HK-2 (cell line): ENCODE data around the gene MAPK8.
A peak's percentile ranks its signal among the peaks of the same experiment; 100 is the strongest.
"Not testable (repeated sequence)": the region's sequence is repeated elsewhere in the genome, so short reads cannot be mapped to it uniquely, and the experiment has no call there.

ENCODE experiments used
- DNase-seq: peaks from one replicate; pipeline ENCODE4 v3.0.0-alpha.2; 2018; ENCODE audit not compliant: unreplicated experiment

MAPK8 gene

GRCh38 chr10:48336978-48337599, 30.6 kb downstream of the MAPK8 start:
- no peak for DNase-seq

GRCh38 chr10:48340734-48341133, 34.3 kb downstream of the MAPK8 start:
- no peak for DNase-seq

DNA sequence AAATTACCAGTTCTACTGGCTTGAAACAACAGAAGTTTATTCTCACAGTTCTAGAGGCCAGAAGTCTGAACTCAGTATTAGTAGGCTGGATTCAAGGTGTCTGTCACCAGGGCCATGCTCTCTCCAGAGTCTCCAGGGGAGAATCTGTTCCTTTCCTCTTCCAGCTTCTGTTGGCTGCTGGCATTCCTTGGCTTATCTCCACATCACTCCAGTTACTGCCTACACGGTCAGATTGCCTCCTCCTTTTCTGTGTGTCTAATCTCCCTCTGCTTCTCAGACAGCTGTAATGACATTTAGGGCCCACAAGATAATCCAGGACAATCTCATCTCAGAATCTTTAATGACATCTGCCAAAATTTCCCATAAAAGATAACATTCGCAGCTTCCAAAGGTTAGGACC, 36.6 kb downstream of the MAPK8 start:
- no peak for DNase-seq

DNA sequence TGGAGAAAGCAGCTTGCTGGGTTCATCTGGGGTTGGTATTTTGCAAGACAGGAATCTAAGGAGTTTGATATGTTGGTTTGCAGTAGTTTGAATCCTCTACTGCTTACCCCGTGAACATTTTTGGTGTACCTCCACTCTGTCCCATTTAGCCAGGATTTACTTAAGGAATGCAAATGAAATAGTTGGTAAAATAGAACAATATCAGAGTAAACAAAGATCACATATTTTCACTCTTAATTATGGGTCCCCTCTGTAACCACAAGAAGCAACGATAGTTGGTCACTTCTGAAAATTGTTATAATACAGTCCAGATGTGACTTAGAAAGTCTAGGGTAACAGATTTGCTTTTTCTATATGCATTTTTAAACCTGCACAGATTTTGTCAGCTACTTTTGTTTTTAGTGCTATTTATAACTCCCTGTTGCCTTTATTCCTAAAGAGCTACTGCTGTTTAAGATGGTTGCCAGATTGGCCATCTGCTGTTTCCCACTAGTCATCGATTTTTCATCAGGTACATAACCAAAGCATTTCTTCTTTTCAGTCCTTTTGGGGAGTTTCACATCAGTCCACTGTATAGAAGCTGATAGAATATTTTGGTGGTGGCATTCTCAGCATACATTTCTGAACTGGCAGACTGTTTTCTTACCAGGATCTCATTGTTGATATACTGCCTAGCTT, 37.6 kb downstream of the MAPK8 start:
- no peak for DNase-seq

GRCh38 chr10:48346248-48346647, 39.8 kb downstream of the MAPK8 start:
- not testable (repeated sequence) for DNase-seq

DNA sequence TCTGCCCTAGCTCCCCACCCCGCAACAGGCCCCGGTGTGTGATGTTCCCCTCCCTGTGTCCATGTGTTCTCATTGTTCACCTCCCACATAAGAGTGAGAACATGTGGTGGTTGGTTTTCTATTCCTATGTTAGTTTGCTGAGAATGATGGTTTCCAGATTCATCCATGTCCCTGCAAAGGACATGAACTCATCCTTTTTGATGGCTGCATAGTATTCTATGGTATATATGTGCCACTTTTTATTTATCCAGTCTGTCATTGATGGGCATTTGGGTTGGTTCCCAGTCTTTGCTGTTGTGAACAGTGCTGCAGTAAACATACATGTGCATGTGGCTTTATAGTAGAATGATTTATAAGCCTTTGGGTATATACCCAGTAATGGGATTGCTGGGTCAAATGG, 41.1 kb downstream of the MAPK8 start:
- not testable (repeated sequence) for DNase-seq

DNA sequence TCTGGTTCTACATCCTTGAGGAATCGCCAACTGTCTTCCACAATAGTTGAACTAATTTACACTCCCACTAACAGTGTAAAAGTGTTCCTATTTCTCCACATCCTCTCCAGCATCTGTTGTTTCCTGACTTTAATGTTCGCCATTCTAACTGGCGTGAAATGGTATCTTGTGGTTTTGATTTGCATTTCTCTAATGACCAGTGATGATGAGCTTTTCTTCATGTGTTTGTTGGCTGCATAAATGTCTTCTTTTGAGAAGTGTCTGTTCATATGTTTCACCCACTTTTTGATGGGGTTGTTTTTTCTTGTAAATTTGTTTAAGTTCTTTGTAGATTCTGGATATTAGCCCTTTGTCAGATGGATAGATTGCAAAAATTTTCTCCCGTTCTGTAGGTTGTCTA, 41.5 kb downstream of the MAPK8 start:
- DNase-seq = not testable (repeated sequence)

GRCh38 chr10:48353246-48353645, 46.8 kb downstream of the MAPK8 start:
- no peak for DNase-seq

DNA sequence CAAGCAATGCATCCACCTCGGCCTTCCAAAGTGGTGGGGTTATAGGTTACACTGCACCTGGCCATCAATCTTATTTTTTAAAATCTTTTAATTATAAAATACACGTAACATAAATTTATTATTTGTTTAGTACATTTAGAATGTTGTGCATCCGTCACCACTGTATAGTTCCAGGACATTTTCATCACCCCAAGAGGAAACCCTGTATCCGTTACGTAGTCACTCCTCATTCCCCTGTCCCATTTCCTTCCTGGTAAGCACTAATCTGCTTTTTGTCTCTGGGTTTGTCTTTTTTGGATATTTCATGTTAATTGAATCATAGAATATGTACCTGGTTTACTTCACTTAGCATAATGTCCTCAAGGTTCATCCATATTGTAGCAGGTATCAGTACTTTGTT, 51.2 kb downstream of the MAPK8 start:
- DNase-seq = no peak

DNA sequence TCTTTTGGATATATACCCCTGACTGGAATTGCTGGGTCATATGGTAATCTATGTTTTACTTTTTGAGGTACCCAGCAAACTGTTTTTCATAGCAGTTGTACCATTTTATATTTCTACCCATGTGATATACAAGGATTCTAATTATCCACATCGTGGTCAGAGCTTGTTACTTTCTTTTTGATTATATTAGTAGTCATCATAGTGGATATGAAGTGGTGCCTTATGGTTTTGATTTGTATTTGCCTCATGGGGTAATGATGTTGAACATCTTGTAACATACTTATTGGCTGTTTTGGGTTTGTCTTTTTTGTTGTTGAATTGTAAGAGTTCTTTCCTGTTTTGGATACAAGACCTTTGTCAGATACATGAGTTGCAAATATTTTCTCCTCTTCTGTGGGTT, 51.7 kb downstream of the MAPK8 start:
- DNase-seq = no peak

- no peak for DNase-seq
Observed at GRCh38 chr10:48358838-48359237, 52.4 kb downstream of the MAPK8 start.

DNA sequence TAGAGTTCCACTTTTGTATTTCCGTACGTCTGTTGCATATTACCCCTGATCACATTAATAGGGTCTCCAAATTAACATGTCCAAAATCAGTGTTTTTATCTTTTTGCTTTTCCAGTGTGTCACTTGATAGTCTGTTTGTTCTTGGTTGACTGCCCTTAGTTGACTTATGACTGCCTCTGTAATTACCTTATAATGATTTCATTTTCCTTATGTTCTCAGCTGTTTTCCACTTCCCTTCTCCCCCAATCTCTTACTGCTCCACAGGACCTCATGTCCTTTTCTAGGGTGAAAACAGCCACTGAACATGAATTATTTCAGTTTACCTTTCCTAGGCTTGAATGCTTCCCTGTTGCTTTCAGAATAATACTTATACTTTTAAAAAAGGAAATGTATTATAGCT, 54.7 kb downstream of the MAPK8 start:
- DNase-seq = no peak

DNA sequence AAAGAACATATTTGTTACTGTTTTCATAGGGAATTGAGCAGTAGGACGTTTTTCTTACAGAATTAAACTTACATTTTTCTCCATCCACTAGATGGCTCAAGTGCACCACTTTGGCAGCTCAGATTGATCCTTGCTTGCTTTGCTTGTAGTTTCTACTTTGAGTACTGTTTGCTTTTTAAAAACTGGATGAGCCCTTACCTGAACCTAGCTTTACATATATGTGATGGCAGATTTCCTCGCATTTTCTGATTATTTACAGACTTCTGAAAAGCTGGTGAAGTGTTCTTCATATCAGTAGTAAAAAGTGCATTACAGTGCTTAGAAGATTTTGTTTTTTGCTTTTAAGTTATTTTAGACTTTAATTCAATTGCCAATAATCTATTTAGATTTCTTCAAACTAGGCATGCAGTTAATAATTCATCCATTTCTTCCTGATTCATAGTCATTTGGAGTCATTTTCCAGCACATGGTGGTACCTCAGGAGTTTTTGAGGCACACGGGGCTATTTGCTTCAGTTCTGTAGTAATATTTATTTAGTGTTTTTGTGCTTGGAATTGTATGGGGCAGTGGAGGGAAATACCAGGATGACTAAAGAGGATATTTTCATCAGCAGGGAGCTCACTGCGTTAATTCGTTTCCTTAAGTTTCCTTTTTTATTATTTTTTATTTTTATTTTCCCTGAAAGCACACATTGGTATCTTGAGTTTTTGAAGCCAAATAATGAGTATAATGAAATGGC, 57.3 kb downstream of the MAPK8 start:
- DNase-seq = peak; percentile 32

- DNase-seq = no peak
Observed at GRCh38 chr10:48364659-48365405, 58.4 kb downstream of the MAPK8 start.

DNA sequence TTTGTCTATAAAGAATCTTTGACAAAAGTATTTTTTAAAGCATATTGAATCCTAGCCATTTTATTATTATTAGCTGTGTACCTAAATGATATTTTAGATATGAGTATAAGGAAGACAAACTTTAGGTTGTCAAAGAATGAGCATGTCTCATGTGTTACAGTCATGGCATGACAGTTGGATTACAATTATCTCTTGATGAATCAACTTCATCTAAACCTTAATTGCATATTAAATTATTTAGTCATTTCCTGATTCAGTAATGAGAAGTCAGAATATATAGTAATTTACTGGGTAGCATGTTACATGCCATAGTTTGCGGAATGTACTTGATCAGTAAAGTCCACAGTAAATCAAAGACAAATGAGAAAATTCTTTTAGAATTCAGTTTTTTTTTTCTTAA, 59.2 kb downstream of the MAPK8 start:
- DNase-seq = no peak

DNA sequence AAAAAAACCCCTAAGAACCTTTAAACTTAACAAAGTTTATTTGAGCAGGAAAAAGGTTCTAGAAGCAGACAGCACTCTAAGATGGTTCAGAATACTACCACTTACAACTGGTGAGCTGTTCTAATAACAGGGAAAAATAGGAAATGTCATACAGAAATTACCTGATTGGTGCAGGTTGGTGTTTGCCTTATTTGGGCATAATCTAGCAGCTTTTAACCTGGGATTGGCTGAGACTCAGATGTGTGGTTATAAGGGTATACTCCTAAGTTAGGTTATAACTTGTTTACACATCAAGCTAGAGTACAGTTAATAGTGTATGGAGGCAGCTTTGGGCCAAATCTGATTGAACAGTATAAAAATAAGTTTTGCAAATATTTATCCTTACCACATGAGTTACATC, 59.8 kb downstream of the MAPK8 start:
- DNase-seq = no peak

GRCh38 chr10:48369501-48369900, 63.0 kb downstream of the MAPK8 start:
- DNase-seq = no peak

- peak; percentile 22 for DNase-seq
Observed at GRCh38 chr10:48377751-48378530, 71.5 kb downstream of the MAPK8 start.

DNA sequence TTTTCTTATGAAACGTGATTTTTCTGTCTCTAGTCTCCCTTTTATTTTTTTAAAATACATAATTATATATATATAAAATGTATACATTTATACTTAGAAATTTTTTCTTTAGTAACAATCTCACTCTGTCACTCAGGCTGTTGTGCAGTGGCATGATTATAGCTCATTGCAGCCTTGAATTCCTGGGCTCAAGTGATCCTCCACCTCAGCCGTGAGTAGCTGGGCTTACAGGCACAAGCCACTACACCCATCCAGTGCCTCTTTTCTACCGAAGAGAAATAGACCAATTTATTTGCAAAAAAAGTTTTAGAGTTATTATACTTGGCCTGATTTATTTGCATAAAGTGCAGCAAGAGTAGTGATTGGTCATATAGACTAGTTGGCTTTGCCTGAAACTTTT, 72.2 kb downstream of the MAPK8 start:
- DNase-seq = no peak

GRCh38 chr10:48381971-48382370, 75.5 kb downstream of the MAPK8 start:
- DNase-seq = no peak

DNA sequence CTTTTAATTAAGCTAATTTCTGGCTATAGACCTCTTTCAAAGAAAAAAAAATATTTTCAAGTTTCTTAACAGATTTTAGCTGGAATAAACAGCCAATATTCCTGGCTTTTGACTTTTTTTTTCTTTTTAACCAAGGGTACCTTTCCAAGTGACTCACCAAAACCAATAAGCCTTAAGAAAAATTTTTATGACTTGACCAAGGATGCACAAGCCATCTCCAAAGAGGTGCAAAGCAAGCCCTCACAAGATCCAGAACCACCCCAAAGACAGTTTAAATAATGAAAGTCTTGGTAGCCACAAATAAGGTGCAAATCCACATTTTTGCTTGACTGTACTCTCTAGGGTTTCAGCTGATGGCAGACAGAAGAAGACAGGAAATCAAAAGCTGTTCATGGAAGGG, 76.5 kb downstream of the MAPK8 start:
- no peak for DNase-seq

DNA sequence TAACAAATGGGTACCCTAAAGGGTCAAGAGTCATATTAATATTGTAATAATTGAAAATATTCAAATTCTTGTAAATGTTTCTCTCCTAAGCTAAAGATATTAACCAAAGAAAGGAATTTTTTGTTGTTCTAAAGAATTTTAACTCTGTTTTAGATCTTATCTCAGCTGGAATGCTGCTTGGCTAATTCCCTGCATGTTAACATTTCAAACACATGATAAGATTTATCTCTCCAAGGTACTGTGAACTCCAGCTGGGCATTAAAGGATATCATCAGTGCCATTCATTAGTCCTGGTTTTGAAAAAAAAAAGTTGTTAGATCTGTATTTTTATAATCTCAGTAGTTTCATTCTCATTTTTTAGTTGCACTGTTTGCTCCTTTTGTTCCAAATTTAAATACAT, 76.9 kb downstream of the MAPK8 start:
- no peak for DNase-seq
